Kidney epithelial cell (primary cell): ENCODE data around the gene ERAP2. TPM values are rescaled to one million over a fixed set of nuclear protein-coding genes. Genes with fewer than 3 reads are reported as not detected.
"Not testable (repeated sequence)": the region's sequence is repeated elsewhere in the genome, so short reads cannot be mapped to it uniquely, and the experiment has no call there.

ENCODE experiments used
- DNase-seq: peaks from one replicate; pipeline ENCODE4 v3.0.0-alpha.2; 2010; ENCODE audit warnings: low read depth
- H3K27me3 ChIP-seq: 2 replicates; pipeline ENCODE4 v1.6.0; 2011; ENCODE audit warnings: low read length; ENCODE audit not compliant: control insufficient read depth, insufficient read depth
- H3K36me3 ChIP-seq: 2 replicates; pipeline ENCODE4 v1.5.1; 2011; ENCODE audit warnings: low read length; ENCODE audit not compliant: control insufficient read depth, insufficient read depth
- H3K4me3 ChIP-seq: 2 replicates; pipeline ENCODE4 v1.5.1; 2011; ENCODE audit warnings: low read depth, mild to moderate bottlenecking, control low read depth, low read length
- total RNA-seq: library from RNA; depleted of rRNA; stranded (reverse); fragments of >200 nt; gene quantifications from 2 replicates; pipeline ENCODE4 v1.2.3, GENCODE V29; 2015
- TF ChIP-seq, protein P1 (sequence below): IDR thresholded peaks from 2 replicates; pipeline ENCODE4 v1.5.1; 2011; ENCODE audit warnings: mild to moderate bottlenecking, moderate library complexity, low read length, control low read depth, inconsistent platforms; ENCODE audit not compliant: insufficient read depth, poor library complexity, severe bottlenecking

ERAP2 gene
- total RNA-seq, 1 donor from 2014 or later = 19.1 TPM

DNA sequence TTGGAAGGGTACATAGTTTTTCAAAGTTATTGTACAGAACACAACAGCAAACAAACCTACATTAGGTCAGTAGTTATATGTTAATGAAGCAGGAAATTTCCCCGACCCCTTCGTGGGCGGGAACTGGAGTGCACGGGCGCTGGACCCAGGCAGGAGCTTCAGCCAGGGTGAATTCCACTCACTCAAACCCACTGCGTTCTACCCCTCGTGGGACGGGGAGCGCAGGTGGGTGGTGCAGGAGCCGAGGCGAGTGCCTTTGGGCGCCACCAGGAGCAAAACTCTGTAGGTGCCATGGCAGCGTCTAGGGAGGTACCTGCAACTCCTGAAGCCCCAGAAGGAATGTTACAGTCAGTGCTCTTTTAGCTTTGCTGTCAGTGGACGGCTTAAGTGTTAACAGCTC is 39.0 kb upstream of the ERAP2 start:
- Histone ChIP-seq H3K27me3 (no peaks in the 10 kb centered on the region), H3K4me3 (no peak overlapping the region), H3K36me3 (no peaks in the 10 kb centered on the region)
- TF ChIP-seq, protein P1, sequence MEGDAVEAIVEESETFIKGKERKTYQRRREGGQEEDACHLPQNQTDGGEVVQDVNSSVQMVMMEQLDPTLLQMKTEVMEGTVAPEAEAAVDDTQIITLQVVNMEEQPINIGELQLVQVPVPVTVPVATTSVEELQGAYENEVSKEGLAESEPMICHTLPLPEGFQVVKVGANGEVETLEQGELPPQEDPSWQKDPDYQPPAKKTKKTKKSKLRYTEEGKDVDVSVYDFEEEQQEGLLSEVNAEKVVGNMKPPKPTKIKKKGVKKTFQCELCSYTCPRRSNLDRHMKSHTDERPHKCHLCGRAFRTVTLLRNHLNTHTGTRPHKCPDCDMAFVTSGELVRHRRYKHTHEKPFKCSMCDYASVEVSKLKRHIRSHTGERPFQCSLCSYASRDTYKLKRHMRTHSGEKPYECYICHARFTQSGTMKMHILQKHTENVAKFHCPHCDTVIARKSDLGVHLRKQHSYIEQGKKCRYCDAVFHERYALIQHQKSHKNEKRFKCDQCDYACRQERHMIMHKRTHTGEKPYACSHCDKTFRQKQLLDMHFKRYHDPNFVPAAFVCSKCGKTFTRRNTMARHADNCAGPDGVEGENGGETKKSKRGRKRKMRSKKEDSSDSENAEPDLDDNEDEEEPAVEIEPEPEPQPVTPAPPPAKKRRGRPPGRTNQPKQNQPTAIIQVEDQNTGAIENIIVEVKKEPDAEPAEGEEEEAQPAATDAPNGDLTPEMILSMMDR = no peak
- DNase-seq = no peak

DNA sequence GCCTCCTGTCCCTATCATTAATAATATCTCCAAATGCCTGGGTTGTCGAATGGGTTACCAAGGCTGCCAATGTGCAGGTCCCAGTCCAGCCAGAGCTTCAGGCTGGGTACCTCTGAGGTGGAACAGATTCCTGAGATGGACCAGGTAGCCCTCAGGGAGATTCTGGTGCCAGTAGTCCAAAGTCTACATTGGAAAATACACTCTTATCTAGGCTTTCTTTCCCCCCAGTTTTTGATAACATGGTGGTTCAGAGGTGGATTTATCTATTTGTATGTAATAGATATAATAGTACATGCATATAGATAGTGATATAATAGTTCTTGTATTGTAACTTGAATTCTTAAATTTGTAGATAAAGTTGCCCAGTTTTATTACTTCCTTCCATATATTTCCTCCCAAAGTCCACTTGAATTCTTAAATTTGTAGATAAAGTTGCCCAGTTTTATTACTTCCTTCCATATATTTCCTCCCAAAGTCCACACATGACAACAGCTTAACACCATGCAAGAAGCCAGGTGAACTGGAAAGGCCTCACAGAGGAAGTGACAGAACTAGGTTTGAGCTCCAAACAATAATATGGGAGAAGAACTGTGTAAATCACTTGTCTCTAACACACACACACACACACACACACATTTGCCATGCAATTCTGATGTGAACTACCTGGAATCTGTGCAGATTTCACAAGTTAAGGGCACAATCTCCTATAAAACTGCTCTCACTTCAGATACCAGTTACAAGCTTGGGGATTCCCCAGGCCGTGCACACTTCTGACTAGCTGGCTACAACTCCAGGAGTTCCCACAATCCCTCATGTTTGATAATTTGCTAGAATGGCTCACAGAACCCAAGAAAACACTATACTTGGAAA is 37.9 kb upstream of the ERAP2 start:
- no peaks in the 10 kb centered on the region for H3K27me3 ChIP-seq
- H3K4me3 ChIP-seq = no peak overlapping the region
- DNase-seq = no peak
- TF ChIP-seq, protein P1 = no peak
- H3K36me3 ChIP-seq = no peaks in the 10 kb centered on the region

- TF ChIP-seq, protein P1 = no peak
- Histone ChIP-seq H3K36me3 (no peaks in the 10 kb centered on the region), H3K4me3 (no peak overlapping the region), H3K27me3 (no peaks in the 10 kb centered on the region)
- no peak for DNase-seq
Observed at GRCh38 chr5:96839071-96839592, 37.2 kb upstream of the ERAP2 start.

- not testable (repeated sequence) for H3K4me3 ChIP-seq, H3K27me3 ChIP-seq, DNase-seq, H3K36me3 ChIP-seq
Observed at GRCh38 chr5:96841931-96842330, 34.4 kb upstream of the ERAP2 start.

DNA sequence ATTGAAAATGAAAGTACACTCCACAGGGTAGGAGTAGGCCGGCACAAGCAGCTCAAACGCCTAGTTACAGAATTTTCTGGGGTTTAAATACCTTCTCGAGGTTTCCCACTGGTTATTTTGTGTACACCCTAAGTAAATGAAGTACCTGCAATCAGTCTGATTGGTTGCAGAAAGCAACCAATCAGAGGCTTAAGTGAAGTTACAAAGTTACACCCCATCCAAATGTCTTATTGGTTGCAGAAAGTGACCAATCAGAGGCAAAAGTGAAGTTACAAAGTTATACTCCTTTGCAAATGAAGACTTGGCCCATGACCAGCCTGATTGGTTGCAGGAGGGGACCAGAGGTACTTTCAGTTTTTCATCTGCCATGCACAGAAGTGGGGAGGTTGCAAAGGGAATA is 33.2 kb upstream of the ERAP2 start:
- Histone ChIP-seq H3K4me3 (no peak overlapping the region), H3K27me3 (no peaks in the 10 kb centered on the region), H3K36me3 (no peaks in the 10 kb centered on the region)
- TF ChIP-seq, protein P1 = no peak
- no peak for DNase-seq

- DNase-seq = no peak
- Histone ChIP-seq H3K27me3 (no peaks in the 10 kb centered on the region), H3K4me3 (no peak overlapping the region), H3K36me3 (no peaks in the 10 kb centered on the region)
- TF ChIP-seq, protein P1 = no peak
Observed at GRCh38 chr5:96844481-96844990, 31.8 kb upstream of the ERAP2 start.
